ENCODE results near the gene INTS14.

GRCh38 chr15:65550681-65551098 lies 60.2 kb downstream of the INTS14 start:
- TF ChIP-seq CTCF (IDR thresholded peaks at IDR 0.05): no peak
- no peak for TF ChIP-seq POLR2A (IDR thresholded peaks at IDR 0.05)

All from thyroid gland (tissue), 4 donors.